Gastroesophageal sphincter (tissue), 3 donors: ENCODE results near the gene ADRM1.

Source experiments
- EP300 ChIP-seq: sonication (generic); formaldehyde crosslinking; IDR thresholded peaks from one replicate; pipeline ENCODE4 v1.6.1; 2017; ENCODE audit warnings: antibody characterized with exemption, mild to moderate bottlenecking
- POLR2A ChIP-seq, 2 donors: fragments of 450-650 bp; IDR thresholded peaks; one replicate each; pipeline ENCODE4 v1.6.1; 2017; ENCODE audit warnings: antibody characterized with exemption in 2 of 2, mild to moderate bottlenecking in 2 of 2, moderate library complexity in 1 of 2
- POLR2AphosphoS5 ChIP-seq: sonication (generic); formaldehyde crosslinking; IDR thresholded peaks from one replicate; pipeline ENCODE4 v1.6.1; 2017; ENCODE audit warnings: antibody characterized with exemption
- TF ChIP-seq, protein P1 (sequence below), 4 experiments: fragments of 200-600 bp in 2 of 4; fragments of 450-650 bp in 2 of 4; sonication (generic) in 1 of 4; IDR thresholded peaks; one replicate each; pipeline ENCODE4 v1.5.1; 2017 to 2019; ENCODE audit warnings: antibody characterized with exemption in 4 of 4, mild to moderate bottlenecking in 2 of 4, moderate library complexity in 2 of 4

DNA sequence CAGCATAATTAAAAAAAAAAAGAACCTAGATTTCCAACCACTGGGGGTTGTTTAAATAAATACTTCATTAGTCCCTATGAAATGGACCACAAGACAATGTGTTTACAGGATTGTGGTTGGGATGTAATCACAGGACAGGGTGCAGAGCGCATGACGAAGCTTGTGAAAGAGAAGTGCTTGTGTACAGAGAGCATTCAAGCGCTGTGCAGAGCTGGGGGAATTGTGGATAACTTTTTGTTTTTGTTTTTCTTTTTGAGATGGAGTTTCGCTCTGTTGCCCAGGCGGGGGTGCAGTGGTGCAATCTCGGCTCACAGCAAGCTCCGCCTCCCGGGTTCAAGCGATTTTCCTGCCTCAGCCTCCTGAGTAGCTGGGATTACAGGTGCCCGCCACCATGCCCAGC, 42.0 kb downstream of the ADRM1 start:
- TF ChIP-seq, protein P1, sequence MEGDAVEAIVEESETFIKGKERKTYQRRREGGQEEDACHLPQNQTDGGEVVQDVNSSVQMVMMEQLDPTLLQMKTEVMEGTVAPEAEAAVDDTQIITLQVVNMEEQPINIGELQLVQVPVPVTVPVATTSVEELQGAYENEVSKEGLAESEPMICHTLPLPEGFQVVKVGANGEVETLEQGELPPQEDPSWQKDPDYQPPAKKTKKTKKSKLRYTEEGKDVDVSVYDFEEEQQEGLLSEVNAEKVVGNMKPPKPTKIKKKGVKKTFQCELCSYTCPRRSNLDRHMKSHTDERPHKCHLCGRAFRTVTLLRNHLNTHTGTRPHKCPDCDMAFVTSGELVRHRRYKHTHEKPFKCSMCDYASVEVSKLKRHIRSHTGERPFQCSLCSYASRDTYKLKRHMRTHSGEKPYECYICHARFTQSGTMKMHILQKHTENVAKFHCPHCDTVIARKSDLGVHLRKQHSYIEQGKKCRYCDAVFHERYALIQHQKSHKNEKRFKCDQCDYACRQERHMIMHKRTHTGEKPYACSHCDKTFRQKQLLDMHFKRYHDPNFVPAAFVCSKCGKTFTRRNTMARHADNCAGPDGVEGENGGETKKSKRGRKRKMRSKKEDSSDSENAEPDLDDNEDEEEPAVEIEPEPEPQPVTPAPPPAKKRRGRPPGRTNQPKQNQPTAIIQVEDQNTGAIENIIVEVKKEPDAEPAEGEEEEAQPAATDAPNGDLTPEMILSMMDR (IDR thresholded peaks at IDR 0.05), result no peak
- TF ChIP-seq POLR2A (IDR thresholded peaks at IDR 0.05), result no peak
- TF ChIP-seq EP300, result no peak
- no peak for TF ChIP-seq POLR2AphosphoS5
